C1 segment of cervical spinal cord (tissue), 14 donors: ENCODE results near the gene KCNH2.
"Not testable (repeated sequence)": the region's sequence is repeated elsewhere in the genome, so short reads cannot be mapped to it uniquely, and the experiment has no call there.

ENCODE experiments used
- DNase-seq, 14 donors: peaks; one replicate each; lab custom pipeline; 2025; lab: John Stamatoyannopoulos, UW

Gene KCNH2

DNA sequence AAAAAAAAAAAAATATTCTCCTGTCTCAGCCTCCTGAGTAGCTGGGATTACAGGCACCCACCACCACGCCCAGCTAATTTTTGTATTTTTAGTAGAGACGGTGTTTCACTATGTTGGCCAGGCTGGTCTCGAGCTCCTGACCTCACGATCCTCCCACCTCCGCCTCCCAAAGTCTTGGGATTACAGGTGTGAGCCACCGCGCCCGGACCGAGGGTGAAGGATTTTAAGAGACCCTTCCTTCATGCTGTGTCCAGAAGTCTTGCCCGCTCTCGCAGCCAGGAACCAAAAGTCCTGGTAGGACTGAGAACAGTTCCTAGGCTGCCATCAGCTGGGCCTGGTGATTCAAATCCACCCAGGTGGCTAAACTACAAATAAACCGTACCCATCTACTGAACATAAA is 33.5 kb upstream of the KCNH2 start:
- not testable (repeated sequence) for DNase-seq

- no peak for DNase-seq
Observed at GRCh38 chr7:151011097-151011409, 32.9 kb upstream of the KCNH2 start.

DNA sequence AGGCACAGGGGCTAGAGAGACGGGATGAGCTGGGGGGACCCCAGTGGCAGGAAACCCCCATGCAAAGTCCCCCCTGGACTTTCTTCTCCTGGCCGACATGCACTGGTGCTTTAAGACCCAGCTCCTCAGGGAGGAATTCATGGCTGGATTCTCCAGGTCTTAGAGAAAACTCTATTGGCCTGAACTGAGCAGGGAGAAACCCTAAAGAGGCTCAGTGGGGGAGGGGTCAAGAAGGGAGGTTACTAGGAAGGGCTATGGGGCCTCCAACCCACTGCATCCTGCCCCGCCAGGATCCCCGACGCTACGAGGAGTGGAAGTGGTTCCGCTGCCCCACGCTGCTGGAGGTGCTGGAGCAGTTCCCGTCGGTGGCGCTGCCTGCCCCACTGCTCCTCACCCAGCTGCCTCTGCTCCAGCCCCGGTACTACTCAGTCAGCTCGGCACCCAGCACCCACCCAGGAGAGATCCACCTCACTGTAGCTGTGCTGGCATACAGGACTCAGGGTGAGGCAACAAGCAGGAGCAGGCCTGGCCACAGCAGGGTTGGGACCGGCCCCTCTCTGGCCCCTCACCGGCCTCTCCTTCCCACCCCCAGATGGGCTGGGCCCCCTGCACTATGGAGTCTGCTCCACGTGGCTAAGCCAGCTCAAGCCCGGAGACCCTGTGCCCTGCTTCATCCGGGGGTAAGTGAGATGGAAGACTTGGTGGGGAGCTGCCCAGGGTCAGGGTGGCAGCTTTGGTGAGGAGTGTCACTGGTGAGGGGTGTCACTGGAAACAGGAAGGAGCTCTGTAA is 32.4 kb upstream of the KCNH2 start:
- DNase-seq: no peak

- no peak for DNase-seq
Observed at GRCh38 chr7:151010037-151010306, 31.9 kb upstream of the KCNH2 start.

GRCh38 chr7:151009327-151010036 is 31.4 kb upstream of the KCNH2 start:
- no peak for DNase-seq

- DNase-seq: peak in 8 of 14 donors; percentile 7 to 67 (median 18)
Observed at GRCh38 chr7:151008511-151009323, 30.6 kb upstream of the KCNH2 start.

DNA sequence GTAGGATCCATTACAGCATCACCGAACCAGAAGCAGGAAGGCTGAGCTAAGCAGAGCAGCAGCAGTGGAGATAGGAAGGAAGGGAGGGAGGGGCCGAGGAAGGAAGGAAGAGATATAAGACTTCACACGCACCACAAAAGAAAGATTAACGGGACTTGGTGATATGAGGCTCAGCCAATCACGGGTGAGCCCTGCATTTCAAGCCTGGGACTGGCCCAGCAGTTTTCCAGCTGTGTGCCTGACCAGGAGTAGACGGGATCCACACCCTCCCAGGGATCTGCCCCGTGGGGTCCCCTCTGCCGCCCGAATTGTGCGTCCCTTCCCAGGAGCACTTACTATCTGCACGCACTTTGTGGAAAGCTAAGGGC is 30.0 kb upstream of the KCNH2 start:
- DNase-seq: no peak

DNA sequence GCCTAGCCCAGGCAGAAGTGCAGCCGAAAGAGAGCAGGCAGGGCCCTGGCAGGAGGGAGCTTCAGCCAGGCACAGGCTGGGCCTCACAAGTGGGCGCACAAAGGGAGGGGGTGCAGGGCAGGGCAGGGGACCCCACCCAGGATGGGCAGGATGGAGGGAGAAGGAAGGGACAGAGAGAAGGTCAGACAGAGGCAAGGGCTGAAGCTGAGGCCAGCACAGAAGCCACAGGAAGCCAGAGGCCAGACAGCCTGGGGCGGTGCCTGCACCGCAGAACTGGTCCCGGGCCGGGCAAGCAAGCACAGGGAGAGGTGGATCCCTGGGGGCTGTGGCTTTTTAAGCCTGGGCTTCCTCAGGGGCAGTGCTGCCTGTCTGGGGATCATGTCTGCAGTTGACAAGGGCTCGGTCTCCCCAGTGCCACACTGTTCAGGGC is 29.4 kb upstream of the KCNH2 start:
- no peak for DNase-seq

DNA sequence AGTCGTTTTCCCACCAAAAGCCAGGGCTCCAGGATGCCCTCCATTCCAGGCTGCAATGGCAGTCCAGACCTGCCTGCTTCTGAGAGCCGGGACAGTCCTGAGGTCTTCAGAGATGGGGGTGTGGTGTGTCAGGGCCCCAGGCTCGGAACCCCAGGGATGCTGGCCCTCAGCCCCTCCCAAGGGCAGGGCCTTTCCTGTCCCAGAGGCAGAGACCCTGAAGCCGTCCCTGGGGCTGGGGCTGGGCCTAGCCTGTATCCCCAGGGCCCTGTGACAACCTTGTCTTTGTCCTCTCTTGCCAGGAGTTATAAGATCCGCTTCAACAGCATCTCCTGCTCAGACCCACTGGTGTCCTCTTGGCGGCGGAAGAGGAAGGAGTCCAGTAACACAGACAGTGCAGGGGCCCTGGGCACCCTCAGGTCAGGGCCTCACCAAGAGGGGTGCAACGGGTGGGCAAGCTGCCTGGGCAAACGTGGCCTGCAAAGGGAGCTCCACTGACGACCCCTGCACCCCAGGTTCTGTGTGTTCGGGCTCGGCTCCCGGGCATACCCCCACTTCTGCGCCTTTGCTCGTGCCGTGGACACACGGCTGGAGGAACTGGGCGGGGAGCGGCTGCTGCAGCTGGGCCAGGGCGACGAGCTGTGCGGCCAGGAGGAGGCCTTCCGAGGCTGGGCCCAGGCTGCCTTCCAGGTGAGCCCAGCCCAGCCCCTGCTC is 28.6 kb upstream of the KCNH2 start:
- DNase-seq: no peak

- DNase-seq: no peak
Observed at GRCh38 chr7:151005566-151005965, 27.4 kb upstream of the KCNH2 start.

- no peak for DNase-seq
Observed at GRCh38 chr7:151003572-151003971, 25.5 kb upstream of the KCNH2 start.

GRCh38 chr7:151001546-151001945 is 23.4 kb upstream of the KCNH2 start:
- DNase-seq: no peak

- DNase-seq: no peak
Observed at GRCh38 chr7:151000897-151001495, 22.9 kb upstream of the KCNH2 start.

GRCh38 chr7:150999497-151000230 is 21.5 kb upstream of the KCNH2 start:
- no peak for DNase-seq

GRCh38 chr7:150999001-150999400 is 20.9 kb upstream of the KCNH2 start:
- no peak for DNase-seq

DNA sequence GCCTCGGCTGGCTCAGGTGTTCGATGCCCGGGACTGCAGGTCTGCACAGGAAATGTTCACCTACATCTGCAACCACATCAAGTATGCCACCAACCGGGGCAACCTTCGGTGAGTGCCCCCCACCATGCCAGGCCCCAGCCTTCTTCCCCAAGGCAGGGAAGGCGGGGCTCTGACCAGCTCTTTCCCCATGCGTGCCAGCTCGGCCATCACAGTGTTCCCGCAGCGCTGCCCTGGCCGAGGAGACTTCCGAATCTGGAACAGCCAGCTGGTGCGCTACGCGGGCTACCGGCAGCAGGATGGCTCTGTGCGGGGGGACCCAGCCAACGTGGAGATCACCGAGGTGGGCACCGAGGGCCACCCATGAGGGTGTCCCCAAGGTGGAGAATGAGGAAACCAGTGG is 20.2 kb upstream of the KCNH2 start:
- no peak for DNase-seq

- no peak for DNase-seq
Observed at GRCh38 chr7:150997817-150998216, 19.7 kb upstream of the KCNH2 start.

- no peak for DNase-seq
Observed at GRCh38 chr7:150997075-150997511, 19.0 kb upstream of the KCNH2 start.

DNA sequence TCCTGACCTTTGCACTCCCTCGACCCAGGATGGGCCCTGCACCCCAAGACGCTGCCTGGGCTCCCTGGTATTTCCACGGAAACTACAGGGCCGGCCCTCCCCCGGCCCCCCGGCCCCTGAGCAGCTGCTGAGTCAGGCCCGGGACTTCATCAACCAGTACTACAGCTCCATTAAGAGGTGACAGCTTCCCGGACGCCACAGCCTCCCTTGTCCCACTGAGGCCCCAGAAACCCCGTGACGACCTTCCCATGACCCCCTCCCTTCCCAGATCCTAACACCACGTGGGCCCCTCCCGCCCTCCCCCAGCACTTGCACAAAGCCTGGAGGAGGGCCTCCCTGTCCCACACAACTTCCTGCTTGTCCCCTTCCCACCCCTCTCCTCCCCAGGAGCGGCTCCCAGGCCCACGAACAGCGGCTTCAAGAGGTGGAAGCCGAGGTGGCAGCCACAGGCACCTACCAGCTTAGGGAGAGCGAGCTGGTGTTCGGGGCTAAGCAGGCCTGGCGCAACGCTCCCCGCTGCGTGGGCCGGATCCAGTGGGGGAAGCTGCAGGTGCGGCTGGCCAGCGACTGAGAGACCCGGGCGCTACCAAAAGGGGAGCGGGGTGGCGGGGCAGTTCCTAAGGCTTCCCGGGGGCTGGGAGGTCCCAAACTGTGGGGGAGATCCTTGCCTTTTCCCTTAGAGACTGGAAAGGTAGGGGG is 18.4 kb upstream of the KCNH2 start:
- DNase-seq: peak in 1 of 14 donors; percentile 17

GRCh38 chr7:150994838-150995510 is 16.9 kb upstream of the KCNH2 start:
- DNase-seq: no peak
